GM12878 (cell line): ENCODE measurements around the gene MYO1E. TPM values are rescaled to one million over a fixed set of nuclear protein-coding genes. Genes with fewer than 3 reads are reported as not detected.

Source experiments
- ATAC-seq: fragments of 200-7000 bp; cut with Tn5 transposase; 3 replicates; pipeline ENCODE4 v1.9.1; 2020; ENCODE audit warnings: mild to moderate bottlenecking, moderate library complexity
- BruUV-seq: library from RNA; stranded (reverse); fragments of 400-500 nt; replicated peaks from 2 replicates; lab custom pipeline; 2021; lab: Mats Ljungman, UMichigan
- CTCF ChIA-PET: fragments of 300-600 bp; sonication (Branson Sonifier 250); formaldehyde crosslinking; extraction: SDS; loops from one replicate; lab custom pipeline; 2021; ENCODE audit warnings: inconsistent platforms; lab: Yijun Ruan, JAX
- POLR2A ChIA-PET: fragments of 350-600 bp; formaldehyde crosslinking; extraction: SDS; loops from one replicate; lab custom pipeline; 2021; ENCODE audit warnings: inconsistent platforms; lab: Charles Lee
- RAD21 ChIA-PET: fragments of 300-600 bp; sonication (Branson Sonifier 250); formaldehyde crosslinking; loops from one replicate; lab custom pipeline; 2023; ENCODE audit warnings: antibody characterized with exemption; ENCODE audit not compliant: unreplicated experiment; lab: Charles Lee
- SMC1A ChIA-PET: fragments of 300-600 bp; sonication (Branson Sonifier 250); formaldehyde crosslinking; loops from one replicate; lab custom pipeline; 2023; ENCODE audit not compliant: unreplicated experiment, uncharacterized antibody; lab: Charles Lee
- DNase-seq: peaks from one replicate; pipeline ENCODE4 v3.0.0-alpha.2; 2011; ENCODE audit warnings: low read depth, low spot score
- FAIRE-seq: peaks from 3 replicates; lab custom pipeline; 2011; peaks lifted over from hg19 to GRCh38; lab: Jason Lieb, UNC
- H2AFZ ChIP-seq: 2 replicates; pipeline ENCODE4 v1.6.0; 2011; ENCODE audit warnings: low read depth, low read length, control low read depth; ENCODE audit not compliant: control insufficient read depth
- H3K27ac ChIP-seq: 2 replicates; pipeline ENCODE4 v1.5.1; 2011; ENCODE audit warnings: control low read depth; ENCODE audit not compliant: control insufficient read depth, insufficient read depth
- H3K27me3 ChIP-seq, 2 experiments: replicated peaks in 1 of 2; 2 replicates each; pipeline versions ENCODE4 v1.6.0 to v1.6.1; 2011; ENCODE audit warnings: low read length in 1 of 2; ENCODE audit not compliant: control insufficient read depth in 2 of 2, insufficient read depth in 2 of 2
- H3K36me3 ChIP-seq, 2 experiments: 2 replicates each; pipeline ENCODE4 v1.5.1; 2011; ENCODE audit warnings: low read length in 1 of 2; ENCODE audit not compliant: control insufficient read depth in 2 of 2, insufficient read depth in 2 of 2
- H3K4me1 ChIP-seq: 2 replicates; pipeline ENCODE4 v1.6.1; 2011; ENCODE audit warnings: mild to moderate bottlenecking, low read length, moderate library complexity, mixed read lengths; ENCODE audit not compliant: control insufficient read depth, insufficient read depth
- H3K4me2 ChIP-seq: 2 replicates; pipeline ENCODE4 v1.6.0; 2011; ENCODE audit warnings: control low read depth; ENCODE audit not compliant: control insufficient read depth, insufficient read depth
- H3K4me3 ChIP-seq: fragments of 200-600 bp; sonication (generic); 2 replicates; pipeline ENCODE4 v1.5.1; 2016
- H3K79me2 ChIP-seq: 2 replicates; pipeline ENCODE4 v1.6.0; 2011; ENCODE audit warnings: low read length; ENCODE audit not compliant: control insufficient read depth, insufficient read depth
- H3K9ac ChIP-seq: 2 replicates; pipeline ENCODE4 v1.8.0; 2011; ENCODE audit warnings: low read length, control low read depth, mixed read lengths; ENCODE audit not compliant: control insufficient read depth, insufficient read depth
- H3K9me3 ChIP-seq: replicated peaks from 3 replicates; pipeline ENCODE4 v1.5.1; 2011; ENCODE audit warnings: mild to moderate bottlenecking, low read length; ENCODE audit not compliant: control insufficient read depth, insufficient read depth
- H4K20me1 ChIP-seq: 2 replicates; pipeline ENCODE4 v1.6.0; 2011; ENCODE audit not compliant: control insufficient read depth, insufficient read depth
- CHD1 ChIP-seq: IDR thresholded peaks from 2 replicates; pipeline ENCODE4 v1.6.1; 2012; ENCODE audit warnings: low read depth, low read length, improper control_type of control experiment
- GABPA ChIP-seq: IDR thresholded peaks from 2 replicates; pipeline ENCODE4 v1.6.1; 2014; ENCODE audit warnings: antibody characterized with exemption, low read depth, mild to moderate bottlenecking, inconsistent platforms
- MEF2A ChIP-seq: IDR thresholded peaks from 2 replicates; pipeline ENCODE4 v1.6.1; 2011; ENCODE audit warnings: low read depth, mild to moderate bottlenecking, low read length, moderate library complexity; ENCODE audit not compliant: insufficient read depth
- NBN ChIP-seq: fragments of 450-650 bp; IDR thresholded peaks from 2 replicates; pipeline ENCODE4 v1.6.1; 2016
- NFIC ChIP-seq: IDR thresholded peaks from 2 replicates; pipeline ENCODE4 v1.6.1; 2012; ENCODE audit warnings: low read depth, mild to moderate bottlenecking, inconsistent platforms, low read length, moderate library complexity
- NFYB ChIP-seq: IDR thresholded peaks from 2 replicates; pipeline ENCODE4 v1.6.1; 2011; ENCODE audit warnings: low read depth, mild to moderate bottlenecking, low read length, improper control_type of control experiment, moderate library complexity; ENCODE audit not compliant: insufficient read depth
- WGBS: methylation state at CpG from one replicate; pipeline ENCODE4 v1.1.6; 2016; ENCODE audit warnings: low lambda C conversion rate; ENCODE audit not compliant: insufficient replicate concordance, insufficient coverage; ENCODE audit errors: missing lambda C conversion rate; 5-methylcytosine and 5-hydroxymethylcytosine counted together
- in situ Hi-C: fragments of 300-500 bp; cut with MboI; formaldehyde crosslinking; loops from 9 replicates; pipeline ENCODE4 v1.14.3; 2018; ENCODE audit warnings: mixed read lengths
- intact Hi-C: fragments of 100-400 bp; cut with micrococcal nuclease; formaldehyde crosslinking; loops from one replicate; pipeline ENCODE4 v1.14.2; 2022; ENCODE audit not compliant: unreplicated experiment
- polyA plus RNA-seq, 11 experiments: library from polyadenylated mRNA; depleted of rRNA in 4 of 11; unstranded in 6 of 11; stranded (reverse) in 5 of 11; fragments of >200 nt; fragmentation: Nextera tagmentation in 4 of 11; fragmentation: Illumina TruSeq in 1 of 11; extraction: Ambion mirVana in 4 of 11; extraction: Trizol in 1 of 11; gene quantifications; 1 replicate in 1 of 11; 2 replicates in 10 of 11; pipeline versions ENCODE4 v1.2.1 to v1.2.3, GENCODE V29; 2011 to 2016; ENCODE audit warnings: inconsistent platforms in 2 of 11, missing spikeins in 2 of 11, low read depth in 1 of 11
- total RNA-seq, 4 experiments: library from RNA; depleted of rRNA in 3 of 4; stranded (reverse); fragments of >200 nt in 3 of 4; fragmentation: Illumina TruSeq in 1 of 4; extraction: Trizol in 1 of 4; gene quantifications; 2 replicates each; pipeline versions ENCODE4 v1.2.1 to v1.2.3, GENCODE V29; 2013 to 2021
- TF ChIP-seq, protein P1 (sequence below): IDR thresholded peaks from 2 replicates; pipeline ENCODE4 v1.6.1; 2012; ENCODE audit warnings: low read length, inconsistent platforms
- TF ChIP-seq, protein P2 (sequence below): IDR thresholded peaks from 2 replicates; pipeline ENCODE4 v1.6.1; 2011; ENCODE audit warnings: borderline replicate concordance, low read depth, mild to moderate bottlenecking, moderate library complexity, mixed read lengths, low read length; ENCODE audit not compliant: insufficient read depth; ENCODE audit errors: extremely low read length
- TF ChIP-seq, protein P3 (sequence below): fragments of 450-650 bp; IDR thresholded peaks from 2 replicates; pipeline ENCODE4 v1.6.1; 2017; ENCODE audit warnings: borderline replicate concordance
- TF ChIP-seq, protein P4 (sequence below): IDR thresholded peaks from 2 replicates; pipeline ENCODE4 v1.6.1; 2012; ENCODE audit warnings: low read depth, low read length, improper control_type of control experiment

Gene MYO1E
- total and polyA plus RNA-seq, 10 of the 15 experiments (the other 5 are each of a cell fraction or from before 2014, with no cell fraction given), result 10.3 to 266 (median 64.9) TPM

DNA sequence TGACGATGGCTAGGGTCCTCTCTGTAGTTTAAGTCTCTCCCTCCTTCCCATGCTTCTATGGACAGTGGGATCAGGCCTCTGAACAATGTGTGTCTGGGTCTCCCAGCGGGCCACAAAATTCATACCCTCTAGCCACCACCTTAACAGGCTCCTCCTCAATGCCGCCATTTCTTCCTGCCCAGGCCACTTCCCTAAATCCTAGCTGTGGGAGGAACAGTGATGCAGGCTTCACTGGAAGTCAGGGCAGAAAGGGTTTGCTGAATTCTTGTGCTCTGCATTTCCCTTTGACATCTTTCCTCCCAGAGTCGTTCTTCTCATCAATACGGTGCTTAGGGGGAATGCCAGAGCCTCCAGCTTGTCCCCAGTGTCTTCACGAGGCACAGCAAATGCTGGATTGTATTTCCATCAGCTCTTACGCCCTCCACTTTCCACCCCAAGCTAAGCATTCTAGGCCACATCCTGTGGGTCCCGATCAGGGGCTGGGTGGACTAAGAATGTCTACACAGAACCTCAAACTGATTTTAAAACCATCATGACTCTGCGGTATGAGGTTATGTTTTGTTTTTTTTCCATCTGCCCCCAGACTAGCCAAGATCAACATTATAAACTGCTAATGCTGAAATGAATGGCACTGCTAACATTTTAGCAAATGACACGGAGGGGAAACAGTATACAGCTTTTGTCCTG, 177.9 kb downstream of the MYO1E start:
- in situ Hi-C loops, result no loop called here

DNA sequence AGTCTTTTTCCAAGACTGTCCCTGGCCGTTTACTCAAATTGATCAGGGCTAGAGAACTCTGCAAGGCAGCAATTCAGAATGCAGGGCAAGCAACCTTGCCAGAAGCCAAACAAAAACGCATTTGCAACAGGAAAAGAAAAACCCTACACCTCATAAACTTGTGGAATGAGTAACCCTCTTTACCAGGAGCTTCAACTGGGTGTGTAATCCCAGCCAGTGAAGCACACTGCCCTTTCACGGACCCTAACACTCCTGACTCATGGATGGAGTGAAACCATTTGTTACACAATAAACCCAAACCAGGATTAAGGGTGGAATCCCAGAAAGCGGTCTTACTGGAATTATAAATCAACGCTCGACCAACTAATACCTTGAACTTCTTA, 180.8 kb downstream of the MYO1E start:
- SMC1A ChIA-PET, result no interaction called here
- peaks cover 25 to 59% of the 10 kb centered on the region in 2 experiments for H3K36me3 ChIP-seq
- intact Hi-C loops (no loop called here), in situ Hi-C loops (no loop called here)
- no peaks in the 10 kb centered on the region for H3K4me1 ChIP-seq
- CTCF ChIA-PET, result no interaction called here
- ATAC-seq (no peak), FAIRE-seq (no peak), DNase-seq (no peak)
- POLR2A ChIA-PET, result no interaction called here
- WGBS, result 73% methylated on average over 6 of the region's 6 CpGs
- no peaks in the 10 kb centered on the region for H3K27me3 ChIP-seq
- H3K79me2 ChIP-seq, result no peaks in the 10 kb centered on the region
- H3K9me3 ChIP-seq, result no peaks in the 10 kb centered on the region
- RAD21 ChIA-PET, result no interaction called here
- no peak overlapping the region for H3K9ac ChIP-seq
- H3K27ac ChIP-seq, result no peak overlapping the region
- no peak overlapping the region for H3K4me2 ChIP-seq
- no peak overlapping the region for H2AFZ ChIP-seq
- H4K20me1 ChIP-seq, result no peaks in the 10 kb centered on the region
- BruUV-seq, result no TSS peak
- H3K4me3 ChIP-seq, result no peak overlapping the region
- TF ChIP-seq, protein P1, sequence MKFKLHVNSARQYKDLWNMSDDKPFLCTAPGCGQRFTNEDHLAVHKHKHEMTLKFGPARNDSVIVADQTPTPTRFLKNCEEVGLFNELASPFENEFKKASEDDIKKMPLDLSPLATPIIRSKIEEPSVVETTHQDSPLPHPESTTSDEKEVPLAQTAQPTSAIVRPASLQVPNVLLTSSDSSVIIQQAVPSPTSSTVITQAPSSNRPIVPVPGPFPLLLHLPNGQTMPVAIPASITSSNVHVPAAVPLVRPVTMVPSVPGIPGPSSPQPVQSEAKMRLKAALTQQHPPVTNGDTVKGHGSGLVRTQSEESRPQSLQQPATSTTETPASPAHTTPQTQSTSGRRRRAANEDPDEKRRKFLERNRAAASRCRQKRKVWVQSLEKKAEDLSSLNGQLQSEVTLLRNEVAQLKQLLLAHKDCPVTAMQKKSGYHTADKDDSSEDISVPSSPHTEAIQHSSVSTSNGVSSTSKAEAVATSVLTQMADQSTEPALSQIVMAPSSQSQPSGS, result no peak
- TF ChIP-seq NFYB (no peak), CHD1 (no peak), MEF2A (no peak), GABPA (no peak), NFIC (no peak)
- TF ChIP-seq, protein P2, sequence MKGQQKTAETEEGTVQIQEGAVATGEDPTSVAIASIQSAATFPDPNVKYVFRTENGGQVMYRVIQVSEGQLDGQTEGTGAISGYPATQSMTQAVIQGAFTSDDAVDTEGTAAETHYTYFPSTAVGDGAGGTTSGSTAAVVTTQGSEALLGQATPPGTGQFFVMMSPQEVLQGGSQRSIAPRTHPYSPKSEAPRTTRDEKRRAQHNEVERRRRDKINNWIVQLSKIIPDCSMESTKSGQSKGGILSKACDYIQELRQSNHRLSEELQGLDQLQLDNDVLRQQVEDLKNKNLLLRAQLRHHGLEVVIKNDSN, result no peak
- TF ChIP-seq, protein P3, sequence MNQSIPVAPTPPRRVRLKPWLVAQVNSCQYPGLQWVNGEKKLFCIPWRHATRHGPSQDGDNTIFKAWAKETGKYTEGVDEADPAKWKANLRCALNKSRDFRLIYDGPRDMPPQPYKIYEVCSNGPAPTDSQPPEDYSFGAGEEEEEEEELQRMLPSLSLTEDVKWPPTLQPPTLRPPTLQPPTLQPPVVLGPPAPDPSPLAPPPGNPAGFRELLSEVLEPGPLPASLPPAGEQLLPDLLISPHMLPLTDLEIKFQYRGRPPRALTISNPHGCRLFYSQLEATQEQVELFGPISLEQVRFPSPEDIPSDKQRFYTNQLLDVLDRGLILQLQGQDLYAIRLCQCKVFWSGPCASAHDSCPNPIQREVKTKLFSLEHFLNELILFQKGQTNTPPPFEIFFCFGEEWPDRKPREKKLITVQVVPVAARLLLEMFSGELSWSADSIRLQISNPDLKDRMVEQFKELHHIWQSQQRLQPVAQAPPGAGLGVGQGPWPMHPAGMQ, result no peak
- TF ChIP-seq, protein P4, sequence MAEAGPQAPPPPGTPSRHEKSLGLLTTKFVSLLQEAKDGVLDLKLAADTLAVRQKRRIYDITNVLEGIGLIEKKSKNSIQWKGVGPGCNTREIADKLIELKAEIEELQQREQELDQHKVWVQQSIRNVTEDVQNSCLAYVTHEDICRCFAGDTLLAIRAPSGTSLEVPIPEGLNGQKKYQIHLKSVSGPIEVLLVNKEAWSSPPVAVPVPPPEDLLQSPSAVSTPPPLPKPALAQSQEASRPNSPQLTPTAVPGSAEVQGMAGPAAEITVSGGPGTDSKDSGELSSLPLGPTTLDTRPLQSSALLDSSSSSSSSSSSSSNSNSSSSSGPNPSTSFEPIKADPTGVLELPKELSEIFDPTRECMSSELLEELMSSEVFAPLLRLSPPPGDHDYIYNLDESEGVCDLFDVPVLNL, result no peak

More for the DNA sequence above, 177.9 kb downstream of the MYO1E start:
- no peak overlapping the region for H3K4me3 ChIP-seq
- H2AFZ ChIP-seq, result no peak overlapping the region
- intact Hi-C loops, result no loop called here
- H3K4me2 ChIP-seq, result no peak overlapping the region
- no peaks in the 10 kb centered on the region for H3K4me1 ChIP-seq
- BruUV-seq, result no TSS peak
- no peaks in the 10 kb centered on the region for H3K79me2 ChIP-seq
- ChIA-PET SMC1A (no interaction called here), CTCF (interaction anchor here (0.7 to 1.0 kb wide), 2 partner anchors 9 to 20 kb away, joined by 3 read pairs; no protein-coding TSS in a partner anchor), POLR2A (interaction anchor here (0.5 kb wide), 1 partner anchor 54 kb away, joined by 3 read pairs; no protein-coding TSS in a partner anchor), RAD21 (no interaction called here)
- FAIRE-seq, result no peak
- H3K9me3 ChIP-seq, result no peaks in the 10 kb centered on the region
- no peak overlapping the region for H3K9ac ChIP-seq
- WGBS, result 90% methylated on average over 10 of the region's 10 CpGs
- no peak overlapping the region for H3K27ac ChIP-seq
- no peak for DNase-seq
- H3K27me3 ChIP-seq, result no peaks in the 10 kb centered on the region
- H4K20me1 ChIP-seq, result no peaks in the 10 kb centered on the region
- ATAC-seq, result no peak
- TF ChIP-seq NBN, result no peak
- H3K36me3 ChIP-seq, result peaks cover 23 to 54% of the 10 kb centered on the region in 2 experiments
